Adrenal gland (tissue), 12 donors: ENCODE data around the gene ZDHHC7. TPM values are rescaled to one million over a fixed set of nuclear protein-coding genes. Genes with fewer than 3 reads are reported as not detected.
A peak's percentile ranks its signal among the peaks of the same experiment; 100 is the strongest.

Experiments
- DNase-seq, 7 donors: peaks; one replicate each; pipeline ENCODE4 v3.0.0-alpha.2; 2019 to 2020
- H3K27ac ChIP-seq, 5 donors: fragments of 200-600 bp; sonication (generic) in 4 of 5; 1 replicate in 3 of 5; 2 replicates in 2 of 5; pipeline versions ENCODE4 v1.5.1 to v1.8.0; 2016 to 2020; ENCODE audit warnings: mild to moderate bottlenecking in 1 of 5
- H3K27me3 ChIP-seq: fragments of 200-600 bp; 2 replicates; pipeline ENCODE4 v1.8.0; 2021
- H3K36me3 ChIP-seq, 2 donors: fragments of 200-600 bp; replicated peaks in 1 of 2; 1 replicate in 1 of 2; 2 replicates in 1 of 2; pipeline versions ENCODE4 v1.5.1 to v1.8.0; 2018 to 2022
- H3K4me1 ChIP-seq, 2 donors: fragments of 200-600 bp; replicated peaks in 1 of 2; 1 replicate in 1 of 2; 2 replicates in 1 of 2; pipeline versions ENCODE4 v1.5.1 to v1.8.0; 2018 to 2021
- H3K4me3 ChIP-seq, 4 donors: fragments of 200-600 bp; sonication (generic) in 3 of 4; one replicate each; pipeline ENCODE4 v1.5.1; 2016 to 2018
- H3K9me3 ChIP-seq, 3 donors: fragments of 200-600 bp; sonication (generic) in 1 of 3; replicated peaks in 1 of 3; 1 replicate in 2 of 3; 2 replicates in 1 of 3; pipeline versions ENCODE4 v1.5.1 to v1.8.0; 2016 to 2021
- CTCF ChIP-seq, 6 experiments: fragments of 450-650 bp in 4 of 6; fragments of 200-600 bp in 2 of 6; sonication (generic) in 1 of 6; IDR thresholded peaks; 1 replicate in 5 of 6; 2 replicates in 1 of 6; pipeline versions ENCODE4 v1.5.1 to v1.8.0; 2016 to 2021; ENCODE audit warnings: antibody characterized with exemption in 6 of 6, mild to moderate bottlenecking in 2 of 6, moderate library complexity in 1 of 6
- POLR2A ChIP-seq, 2 donors: fragments of 450-650 bp; IDR thresholded peaks; one replicate each; pipeline ENCODE4 v1.6.1; 2017; ENCODE audit warnings: antibody characterized with exemption in 2 of 2, mild to moderate bottlenecking in 2 of 2, moderate library complexity in 1 of 2
- WGBS, 4 donors: extraction: QIAGEN DNeasy Blood & Tissue Kit in 2 of 4; methylation state at CpG; one replicate each; pipeline versions ENCODE4 v1.1.5 to v1.1.7; 2013 to 2017; 5-methylcytosine and 5-hydroxymethylcytosine counted together
- intact Hi-C, 2 donors: fragments of 100-400 bp; cut with DNase I; formaldehyde crosslinking; loops; one replicate each; pipeline versions ENCODE4 v1.14.1 to v1.15.0; 2022 to 2023
- polyA plus RNA-seq, 3 donors: library from polyadenylated mRNA; stranded (reverse); fragments of 200-250 nt in 2 of 3; fragments of 350-450 nt in 1 of 3; fragmentation: Illumina TruSeq in 1 of 3; extraction: RNeasy Lipid Tissue Mini Kit (QIAGEN cat#74804) in 1 of 3; gene quantifications; one replicate each; pipeline ENCODE4 v1.2.3, GENCODE V29; 2013 to 2014
- total RNA-seq, 9 donors: library from RNA; depleted of rRNA in 4 of 9; stranded (reverse); fragments of >200 nt in 4 of 9; fragments of 120-200 nt in 1 of 9; fragmentation: NEBNext Ultra II Directional in 1 of 9; extraction: Animal tissue kit (Norgen Biotek cat#: 25700) in 1 of 9; gene quantifications; one replicate each; pipeline versions ENCODE4 v1.1.0 to v1.2.4, GENCODE V29; 2013 to 2023
- donor health status: healthy with polysubstance abuse.
- donor health status: Bipolar disorder and iron deficiency.
- donor health status: DM: yes; HTN: yes; CAD: no.
- donor health status: DM: no; HTN: no; CAD: no.
- donor health status: DM: no; HTN: no; CAD: no.
- donor health status: DM: yes; HTN: yes; CAD: no.

The ZDHHC7 gene
- total and polyA plus RNA-seq, 12 donors: 22.5 to 74.6 (median 41.0) TPM

- peaks cover 17 to 46% of the 10 kb centered on the region in 2 donors for H3K4me1 ChIP-seq
- peak overlapping the region in 2 of 5 donors; percentile 61 to 94 for H3K27ac ChIP-seq
- H3K9me3 ChIP-seq: no peaks in the 10 kb centered on the region
- no peaks in the 10 kb centered on the region for H3K36me3 ChIP-seq
- intact Hi-C loops: no loop called here
- H3K4me3 ChIP-seq: no peak overlapping the region
- no peaks in the 10 kb centered on the region for H3K27me3 ChIP-seq
- no peak for DNase-seq
- WGBS, 4 donors: 79 to 82% (median 82%) methylated on average over 8 of the region's 8 CpGs
- TF ChIP-seq POLR2A (IDR thresholded peaks at IDR 0.05): no peak
- TF ChIP-seq CTCF (IDR thresholded peaks at IDR 0.05): no peak
These were observed 14.7 kb upstream of the ZDHHC7 start for GRCh38 chr16:85025781-85026653.

GRCh38 chr16:85019659-85020245, 8.4 kb upstream of the ZDHHC7 start:
- H3K9me3 ChIP-seq: no peaks in the 10 kb centered on the region
- no peaks in the 10 kb centered on the region for H3K4me1 ChIP-seq
- WGBS, 4 donors: 72 to 82% (median 79%) methylated on average over 8 to 9 of the region's 9 CpGs
- no peak for TF ChIP-seq CTCF (IDR thresholded peaks at IDR 0.05)
- TF ChIP-seq POLR2A (IDR thresholded peaks at IDR 0.05): no peak
- DNase-seq: peak in 1 of 7 donors; percentile 15
- no peaks in the 10 kb centered on the region for H3K27me3 ChIP-seq
- no peaks in the 10 kb centered on the region for H3K36me3 ChIP-seq
- H3K4me3 ChIP-seq: no peak overlapping the region
- intact Hi-C loops: no loop called here
- H3K27ac ChIP-seq: no peak overlapping the region

- Histone ChIP-seq H3K36me3 (no peaks in the 10 kb centered on the region), H3K9me3 (no peaks in the 10 kb centered on the region), H3K4me1 (no peaks in the 10 kb centered on the region), H3K27me3 (no peaks in the 10 kb centered on the region), H3K27ac (no peak overlapping the region), H3K4me3 (no peak overlapping the region)
- WGBS, 4 donors: 76 to 82% (median 78%) methylated on average over 19 of the region's 19 CpGs
- DNase-seq: peak in 1 of 7 donors; percentile 5
- TF ChIP-seq CTCF (IDR thresholded peaks at IDR 0.05): no peak
- intact Hi-C loops: no loop called here
These were observed 7.3 kb upstream of the ZDHHC7 start for GRCh38 chr16:85018529-85019236.

GRCh38 chr16:85017633-85018032, 6.3 kb upstream of the ZDHHC7 start:
- intact Hi-C loops: no loop called here
- H3K9me3 ChIP-seq: no peaks in the 10 kb centered on the region
- no peak for DNase-seq
- H3K36me3 ChIP-seq: no peaks in the 10 kb centered on the region
- H3K4me1 ChIP-seq: no peaks in the 10 kb centered on the region
- no peak overlapping the region for H3K27ac ChIP-seq
- no peaks in the 10 kb centered on the region for H3K27me3 ChIP-seq
- no peak for TF ChIP-seq POLR2A (IDR thresholded peaks at IDR 0.05)
- no peak for TF ChIP-seq CTCF (IDR thresholded peaks at IDR 0.05)
- no peak overlapping the region for H3K4me3 ChIP-seq
- WGBS, 4 donors: 58 to 75% (median 68%) methylated on average over 8 of the region's 8 CpGs
